Activated CD8-positive, alpha-beta memory T cell treated with anti-CD3 and anti-CD28 coated beads, Interleukin-2, amount 50 U/mL, for 4 hours (primary cell): ENCODE results near the gene NSD1.
"Not testable (repeated sequence)": the region's sequence is repeated elsewhere in the genome, so short reads cannot be mapped to it uniquely, and the experiment has no call there.

Source experiments
- DNase-seq: peaks from one replicate; pipeline ENCODE4 v3.0.0-alpha.2; 2020

Gene NSD1

GRCh38 chr5:177297922-177298321 is 164.3 kb downstream of the NSD1 start:
- no peak for DNase-seq

- no peak for DNase-seq
Observed at GRCh38 chr5:177299697-177300096, 166.1 kb downstream of the NSD1 start.

GRCh38 chr5:177300236-177300880 is 166.8 kb downstream of the NSD1 start:
- DNase-seq, result peak; percentile 61

GRCh38 chr5:177300951-177301350 is 167.4 kb downstream of the NSD1 start:
- DNase-seq, result no peak

- DNase-seq, result no peak
Observed at GRCh38 chr5:177301503-177302165, 168.1 kb downstream of the NSD1 start.

GRCh38 chr5:177302354-177303110 is 169.0 kb downstream of the NSD1 start:
- no peak for DNase-seq

- DNase-seq, result peak; percentile 87
Observed at GRCh38 chr5:177303121-177303924, 169.8 kb downstream of the NSD1 start, which contains the start of the genes PRELID1 and RAB24. Gene PRELID1 (plus strand): TSS chr5:177303799. CDS start chr5:177303986, 187 bp downstream. Gene RAB24 (minus strand): TSS chr5:177303719. CDS start chr5:177303288, 431 bp downstream.

GRCh38 chr5:177303925-177304391 is 170.4 kb downstream of the NSD1 start:
- no peak for DNase-seq

GRCh38 chr5:177304392-177305119 is 171.0 kb downstream of the NSD1 start:
- no peak for DNase-seq

- not testable (repeated sequence) for DNase-seq
Observed at GRCh38 chr5:177306103-177306640, 172.6 kb downstream of the NSD1 start.

- DNase-seq, result no peak
Observed at GRCh38 chr5:177306674-177307543, 173.3 kb downstream of the NSD1 start.

- no peak for DNase-seq
Observed at GRCh38 chr5:177307544-177308363, 174.2 kb downstream of the NSD1 start.

- no peak for DNase-seq
Observed at GRCh38 chr5:177308740-177309139, 175.2 kb downstream of the NSD1 start.

GRCh38 chr5:177309351-177310191 is 176.0 kb downstream of the NSD1 start:
- peak; percentile 70 for DNase-seq

- no peak for DNase-seq
Observed at GRCh38 chr5:177310332-177310731, 176.8 kb downstream of the NSD1 start.

- DNase-seq, result no peak
Observed at GRCh38 chr5:177310757-177311391, 177.3 kb downstream of the NSD1 start.

- DNase-seq, result no peak
Observed at GRCh38 chr5:177311392-177311722, 177.8 kb downstream of the NSD1 start.
